CD4-positive, alpha-beta T cell treated with Interleukin-4 for 4 hours (primary cell): Measurements from ENCODE around the gene PSME3.
"Not testable (repeated sequence)": the region's sequence is repeated elsewhere in the genome, so short reads cannot be mapped to it uniquely, and the experiment has no call there.

ENCODE experiments used
- DNase-seq: peaks from one replicate; pipeline ENCODE4 v3.0.0-alpha.2; 2020

The PSME3 gene

DNA sequence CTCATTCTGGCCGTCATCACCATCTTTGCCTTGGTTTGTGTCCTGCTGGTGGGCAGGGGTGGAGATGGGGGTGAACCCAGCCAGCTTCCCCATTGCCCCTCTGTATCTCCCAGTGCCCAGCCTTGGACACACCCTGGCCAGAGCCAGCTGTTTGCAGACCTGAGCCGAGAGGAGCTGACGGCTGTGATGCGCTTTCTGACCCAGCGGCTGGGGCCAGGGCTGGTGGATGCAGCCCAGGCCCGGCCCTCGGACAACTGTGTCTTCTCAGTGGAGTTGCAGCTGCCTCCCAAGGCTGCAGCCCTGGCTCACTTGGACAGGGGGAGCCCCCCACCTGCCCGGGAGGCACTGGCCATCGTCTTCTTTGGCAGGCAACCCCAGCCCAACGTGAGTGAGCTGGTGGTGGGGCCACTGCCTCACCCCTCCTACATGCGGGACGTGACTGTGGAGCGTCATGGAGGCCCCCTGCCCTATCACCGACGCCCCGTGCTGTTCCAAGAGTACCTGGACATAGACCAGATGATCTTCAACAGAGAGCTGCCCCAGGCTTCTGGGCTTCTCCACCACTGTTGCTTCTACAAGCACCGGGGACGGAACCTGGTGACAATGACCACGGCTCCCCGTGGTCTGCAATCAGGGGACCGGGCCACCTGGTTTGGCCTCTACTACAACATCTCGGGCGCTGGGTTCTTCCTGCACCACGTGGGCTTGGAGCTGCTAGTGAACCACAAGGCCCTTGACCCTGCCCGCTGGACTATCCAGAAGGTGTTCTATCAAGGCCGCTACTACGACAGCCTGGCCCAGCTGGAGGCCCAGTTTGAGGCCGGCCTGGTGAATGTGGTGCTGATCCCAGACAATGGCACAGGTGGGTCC is 18.4 kb downstream of the PSME3 start:
- DNase-seq, result not testable (repeated sequence)

DNA sequence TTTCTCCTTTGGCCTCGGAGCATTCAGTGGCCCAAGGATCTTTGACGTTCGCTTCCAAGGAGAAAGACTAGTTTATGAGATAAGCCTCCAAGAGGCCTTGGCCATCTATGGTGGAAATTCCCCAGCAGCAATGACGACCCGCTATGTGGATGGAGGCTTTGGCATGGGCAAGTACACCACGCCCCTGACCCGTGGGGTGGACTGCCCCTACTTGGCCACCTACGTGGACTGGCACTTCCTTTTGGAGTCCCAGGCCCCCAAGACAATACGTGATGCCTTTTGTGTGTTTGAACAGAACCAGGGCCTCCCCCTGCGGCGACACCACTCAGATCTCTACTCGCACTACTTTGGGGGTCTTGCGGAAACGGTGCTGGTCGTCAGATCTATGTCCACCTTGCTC is 19.2 kb downstream of the PSME3 start:
- DNase-seq, result no peak

DNA sequence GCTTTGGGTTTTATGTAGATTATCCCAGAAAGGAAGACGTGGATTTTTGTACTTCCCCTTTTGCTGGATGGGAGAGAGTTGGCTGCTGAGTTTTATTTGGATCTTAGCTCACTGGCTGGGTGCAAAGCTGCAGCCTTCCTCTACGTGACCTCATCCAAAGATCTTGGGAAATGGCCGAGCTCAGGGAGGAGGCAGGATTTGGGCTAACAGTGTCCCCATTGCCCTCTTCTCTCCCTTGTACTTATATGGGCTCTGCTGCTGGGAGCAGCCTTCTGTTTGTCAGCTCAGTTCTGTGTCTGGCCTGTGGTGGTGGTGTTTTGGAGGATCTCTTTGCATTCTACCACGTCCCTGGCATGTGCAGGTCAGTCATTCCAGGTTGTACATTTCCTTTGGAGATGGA is 19.8 kb downstream of the PSME3 start:
- no peak for DNase-seq

DNA sequence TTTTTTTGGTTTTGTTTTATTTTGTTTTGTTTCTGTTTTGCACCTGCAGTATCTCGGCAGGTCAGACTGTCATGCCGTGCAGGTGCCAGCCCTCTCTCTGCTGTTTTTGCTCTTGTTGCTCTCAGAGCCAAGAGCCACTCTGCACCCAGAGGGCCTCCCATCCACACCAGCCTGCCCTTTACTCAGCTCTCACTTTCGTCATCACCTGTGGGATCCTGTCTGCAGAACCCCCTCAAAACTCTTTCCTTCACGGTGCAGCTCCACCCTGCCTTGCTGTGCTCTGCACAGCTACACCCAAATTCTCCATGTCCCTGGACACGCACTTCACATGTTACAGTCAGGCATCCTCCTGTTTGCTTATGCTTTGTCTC is 20.4 kb downstream of the PSME3 start:
- no peak for DNase-seq

DNA sequence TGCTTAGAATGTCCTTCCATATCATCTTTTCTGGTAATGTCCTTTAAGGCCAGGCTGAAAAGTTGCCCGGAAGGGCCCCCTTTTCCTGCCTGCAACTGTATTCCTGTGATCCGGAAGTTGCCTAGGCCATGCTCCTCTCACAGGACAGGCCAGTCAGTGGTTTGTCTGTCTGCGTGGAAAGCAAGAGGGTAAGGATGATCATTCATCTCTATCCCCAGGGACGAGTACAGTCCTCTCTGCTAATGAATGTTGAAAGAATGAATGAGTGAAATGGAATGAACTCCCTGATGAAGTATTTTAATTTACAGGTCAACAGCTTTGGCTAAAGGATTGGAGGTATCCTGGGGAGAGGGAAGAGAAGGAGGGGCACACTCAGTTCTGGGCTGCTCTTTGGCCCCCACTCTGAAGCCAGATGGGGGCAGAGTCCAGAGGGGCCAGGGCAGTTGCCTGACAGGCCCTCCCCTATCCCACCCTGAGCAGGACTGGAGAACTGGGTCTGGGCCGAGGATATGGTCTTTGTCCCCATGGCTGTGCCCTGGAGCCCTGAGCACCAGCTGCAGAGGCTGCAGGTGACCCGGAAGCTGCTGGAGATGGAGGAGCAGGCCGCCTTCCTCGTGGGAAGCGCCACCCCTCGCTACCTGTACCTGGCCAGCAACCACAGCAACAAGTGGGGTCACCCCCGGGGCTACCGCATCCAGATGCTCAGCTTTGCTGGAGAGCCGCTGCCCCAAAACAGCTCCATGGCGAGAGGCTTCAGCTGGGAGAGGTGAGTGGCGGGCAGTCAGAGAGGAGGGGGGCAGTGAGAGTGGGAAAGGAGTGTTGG is 21.0 kb downstream of the PSME3 start:
- no peak for DNase-seq

DNA sequence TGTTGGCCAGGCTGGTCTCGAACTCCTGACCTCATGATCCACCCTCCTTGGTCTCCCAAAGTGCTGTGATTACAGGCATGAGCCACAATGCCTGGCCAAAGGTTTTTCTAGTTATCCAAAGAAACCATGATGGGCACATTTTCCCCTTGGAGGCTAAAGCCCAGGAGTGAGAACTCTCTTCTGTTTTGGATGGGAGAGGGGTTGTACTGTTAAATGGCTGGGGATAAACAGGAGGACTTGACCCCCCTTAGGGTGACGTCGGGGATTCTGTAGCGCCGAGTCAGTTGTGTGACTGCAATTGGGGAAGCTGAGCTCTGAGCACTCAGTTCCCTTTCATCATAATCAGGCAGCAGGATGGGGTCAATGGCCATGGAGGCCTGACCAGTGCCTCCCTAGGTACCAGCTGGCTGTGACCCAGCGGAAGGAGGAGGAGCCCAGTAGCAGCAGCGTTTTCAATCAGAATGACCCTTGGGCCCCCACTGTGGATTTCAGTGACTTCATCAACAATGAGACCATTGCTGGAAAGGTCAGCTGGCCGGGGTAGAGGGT is 21.9 kb downstream of the PSME3 start:
- no peak for DNase-seq

DNA sequence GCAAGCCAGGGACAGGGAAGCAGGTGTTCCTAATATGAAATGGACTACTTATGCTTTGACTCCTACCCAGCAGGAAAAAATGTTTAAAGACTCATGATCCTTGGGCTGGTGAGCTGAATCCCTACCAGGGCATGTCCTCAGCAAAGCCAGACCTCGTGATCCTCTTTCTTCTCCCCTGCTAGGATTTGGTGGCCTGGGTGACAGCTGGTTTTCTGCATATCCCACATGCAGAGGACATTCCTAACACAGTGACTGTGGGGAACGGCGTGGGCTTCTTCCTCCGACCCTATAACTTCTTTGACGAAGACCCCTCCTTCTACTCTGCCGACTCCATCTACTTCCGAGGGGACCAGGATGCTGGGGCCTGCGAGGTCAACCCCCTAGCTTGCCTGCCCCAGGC is 22.9 kb downstream of the PSME3 start:
- not testable (repeated sequence) for DNase-seq

DNA sequence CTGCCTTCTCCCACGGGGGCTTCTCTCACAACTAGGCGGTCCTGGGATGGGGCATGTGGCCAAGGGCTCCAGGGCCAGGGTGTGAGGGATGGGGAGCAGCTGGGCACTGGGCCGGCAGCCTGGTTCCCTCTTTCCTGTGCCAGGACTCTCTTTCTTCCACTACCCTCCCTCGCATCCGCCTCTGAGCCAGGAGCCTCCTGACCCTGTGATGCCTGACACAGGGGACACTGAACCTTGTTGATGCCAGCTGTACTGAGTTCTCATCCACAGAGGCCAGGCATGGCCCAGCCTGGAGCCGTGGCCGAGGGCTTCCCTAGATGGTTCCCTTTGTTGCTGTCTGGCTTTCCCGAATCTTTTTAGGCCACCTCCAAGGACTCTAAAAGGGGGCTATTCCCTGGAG is 23.3 kb downstream of the PSME3 start:
- DNase-seq, result not testable (repeated sequence)

DNA sequence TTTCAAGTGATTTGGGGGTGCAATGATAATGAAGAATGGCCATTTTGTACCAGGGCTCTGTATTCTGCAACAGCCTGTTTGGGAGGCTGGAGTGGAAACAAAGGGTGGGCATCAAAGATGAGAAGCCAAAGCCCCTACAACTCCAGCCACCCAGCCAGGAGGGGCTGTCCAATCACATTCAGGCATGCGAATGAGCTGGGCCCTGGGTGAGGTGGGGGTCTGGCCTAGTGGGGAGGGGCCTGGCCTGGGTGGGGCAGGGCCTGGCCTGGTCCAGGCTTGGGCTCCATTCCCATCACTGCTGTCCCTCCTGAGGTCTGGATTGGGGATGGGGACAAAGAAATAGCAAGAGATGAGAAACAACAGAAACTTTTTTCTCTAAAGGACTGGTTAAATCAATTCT is 24.2 kb downstream of the PSME3 start:
- DNase-seq, result no peak

DNA sequence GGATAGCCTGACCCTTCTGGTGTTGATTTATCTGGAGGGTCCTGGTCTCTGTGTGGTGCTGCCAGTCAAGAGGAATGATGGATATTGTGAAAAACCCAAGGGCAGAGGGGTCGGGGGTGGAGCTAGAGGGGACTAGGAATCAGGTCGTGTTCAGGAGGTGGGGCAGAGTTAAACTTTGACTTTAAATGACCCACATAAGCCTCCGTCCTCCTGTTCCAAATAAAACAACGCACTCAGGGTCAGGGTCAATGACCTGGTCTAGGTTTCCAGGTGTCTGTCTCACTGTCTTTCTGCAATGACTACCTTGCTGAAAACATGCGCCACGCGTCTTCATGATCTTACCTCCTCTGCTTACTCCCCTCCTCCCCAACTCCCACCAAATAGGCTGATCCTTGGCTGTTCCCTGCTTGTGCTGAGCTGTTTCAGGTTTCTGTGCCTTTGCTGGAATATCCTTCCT is 32.5 kb downstream of the PSME3 start:
- DNase-seq, result no peak

DNA sequence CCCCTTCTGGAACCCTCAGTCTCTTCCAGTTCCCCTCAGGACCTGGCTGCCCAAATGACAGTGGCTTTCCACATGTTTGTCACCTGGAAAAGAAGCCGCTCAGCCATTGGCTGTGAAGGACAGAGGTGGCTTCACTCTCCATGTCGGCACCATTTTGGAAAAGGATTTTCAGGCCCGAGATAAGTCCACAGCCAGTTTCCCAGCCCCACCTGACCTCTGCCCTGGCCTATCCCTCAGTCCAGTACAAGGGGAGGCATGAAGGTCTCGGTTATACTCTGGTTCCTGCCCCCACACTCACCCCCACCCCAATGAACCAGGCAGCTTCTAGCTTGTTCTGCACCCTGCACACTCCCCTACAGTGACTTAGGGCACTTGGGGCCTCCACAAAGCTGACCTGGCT is 33.0 kb downstream of the PSME3 start:
- no peak for DNase-seq

DNA sequence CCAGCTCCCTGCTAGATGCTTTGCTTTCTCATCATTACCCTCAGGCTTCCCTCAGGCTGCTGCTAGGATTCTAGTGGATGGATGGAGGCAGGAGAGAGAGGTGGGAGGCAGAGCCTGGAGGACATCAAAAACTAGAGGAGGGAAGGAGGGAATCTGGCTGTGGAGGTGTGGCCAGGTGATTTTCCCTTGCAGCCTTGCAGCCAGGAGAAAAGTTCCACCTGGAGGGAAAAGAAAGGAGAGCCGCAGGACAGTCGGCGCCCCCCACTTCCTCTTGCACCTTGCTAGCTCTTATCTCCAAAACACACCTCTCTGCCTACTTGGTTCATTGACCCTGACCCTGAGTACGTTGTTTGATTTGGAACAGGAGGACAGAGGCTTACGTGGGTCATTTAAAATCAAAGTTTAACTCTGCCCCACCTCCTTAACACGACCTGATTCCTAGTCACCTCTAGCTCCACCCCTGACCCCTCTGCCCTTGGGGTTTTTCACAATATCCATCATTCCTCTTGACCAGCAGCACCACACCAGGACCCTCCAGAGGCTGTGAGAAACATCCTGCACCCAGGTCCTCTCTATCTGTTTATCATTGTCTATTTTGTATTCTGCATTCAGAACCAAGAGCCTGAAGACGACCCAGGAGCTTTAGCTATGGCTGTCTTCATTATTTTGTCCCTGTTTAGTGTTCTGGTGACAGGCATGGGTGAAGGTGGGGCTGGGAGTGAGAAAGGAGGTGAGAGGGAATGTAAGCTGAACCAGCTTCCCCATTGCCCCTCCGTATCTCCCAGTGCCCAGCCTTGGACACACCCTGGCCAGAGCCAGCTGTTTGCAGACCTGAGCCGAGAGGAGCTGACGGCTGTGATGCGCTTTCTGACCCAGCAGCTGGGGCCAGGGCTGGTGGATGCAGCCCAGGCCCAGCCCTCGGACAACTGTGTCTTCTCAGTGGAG is 33.7 kb downstream of the PSME3 start:
- DNase-seq, result no peak

DNA sequence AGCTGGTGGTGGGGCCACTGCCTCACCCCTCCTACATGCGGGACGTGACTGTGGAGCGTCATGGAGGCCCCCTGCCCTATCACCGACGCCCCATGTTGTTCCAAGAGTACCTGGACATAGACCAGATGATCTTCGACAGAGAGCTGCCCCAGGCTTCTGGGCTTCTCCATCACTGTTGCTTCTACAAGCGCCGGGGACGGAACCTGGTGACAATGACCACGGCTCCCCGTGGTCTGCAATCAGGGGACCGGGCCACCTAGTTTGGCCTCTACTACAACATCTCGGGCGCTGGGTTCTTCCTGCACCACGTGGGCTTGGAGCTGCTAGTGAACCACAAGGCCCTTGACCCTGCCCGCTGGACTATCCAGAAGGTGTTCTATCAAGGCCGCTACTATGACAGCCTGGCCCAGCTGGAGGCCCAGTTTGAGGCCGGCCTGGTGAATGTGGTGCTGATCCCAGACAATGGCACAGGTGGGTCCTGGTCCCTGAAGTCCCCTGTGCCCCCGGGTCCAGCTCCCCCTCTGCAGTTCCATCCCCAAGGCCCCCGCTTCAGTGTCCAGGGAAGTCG is 34.6 kb downstream of the PSME3 start:
- not testable (repeated sequence) for DNase-seq

DNA sequence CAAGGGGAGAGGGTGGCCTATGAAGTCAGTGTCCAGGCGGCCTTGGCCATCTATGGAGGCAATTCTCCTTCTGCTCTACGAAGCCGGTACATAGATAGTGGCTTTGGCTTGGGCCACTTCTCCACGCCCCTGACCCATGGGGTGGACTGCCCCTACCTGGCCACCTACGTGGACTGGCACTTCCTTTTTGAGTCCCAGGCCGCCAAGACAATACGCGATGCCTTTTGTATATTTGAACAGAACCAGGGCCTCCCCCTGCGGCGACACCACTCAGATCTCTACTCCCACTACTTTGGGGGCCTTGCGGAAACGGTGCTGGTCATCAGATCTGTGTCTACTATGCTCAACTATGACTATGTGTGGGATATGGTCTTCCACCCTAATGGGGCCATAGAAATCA is 35.1 kb downstream of the PSME3 start:
- DNase-seq, result no peak

DNA sequence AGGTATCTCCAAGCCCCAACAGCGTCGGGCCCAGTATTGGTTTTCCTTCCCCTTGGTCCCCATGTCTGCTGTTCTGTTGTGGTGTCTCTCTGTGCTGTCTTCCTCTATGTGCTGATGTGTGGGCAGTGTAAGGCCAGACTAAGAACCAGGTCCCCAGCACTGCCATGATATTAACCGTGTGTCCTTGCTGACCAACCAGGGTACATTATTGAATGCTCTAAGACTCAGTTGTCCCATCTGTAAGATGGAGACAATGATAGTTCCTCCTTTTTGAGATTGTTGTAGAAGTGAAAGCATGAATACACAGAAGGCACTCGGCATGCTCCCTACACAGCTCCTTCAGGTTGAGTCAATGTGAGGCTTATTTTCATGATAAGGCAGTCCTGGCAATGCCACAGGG is 38.5 kb downstream of the PSME3 start:
- no peak for DNase-seq

DNA sequence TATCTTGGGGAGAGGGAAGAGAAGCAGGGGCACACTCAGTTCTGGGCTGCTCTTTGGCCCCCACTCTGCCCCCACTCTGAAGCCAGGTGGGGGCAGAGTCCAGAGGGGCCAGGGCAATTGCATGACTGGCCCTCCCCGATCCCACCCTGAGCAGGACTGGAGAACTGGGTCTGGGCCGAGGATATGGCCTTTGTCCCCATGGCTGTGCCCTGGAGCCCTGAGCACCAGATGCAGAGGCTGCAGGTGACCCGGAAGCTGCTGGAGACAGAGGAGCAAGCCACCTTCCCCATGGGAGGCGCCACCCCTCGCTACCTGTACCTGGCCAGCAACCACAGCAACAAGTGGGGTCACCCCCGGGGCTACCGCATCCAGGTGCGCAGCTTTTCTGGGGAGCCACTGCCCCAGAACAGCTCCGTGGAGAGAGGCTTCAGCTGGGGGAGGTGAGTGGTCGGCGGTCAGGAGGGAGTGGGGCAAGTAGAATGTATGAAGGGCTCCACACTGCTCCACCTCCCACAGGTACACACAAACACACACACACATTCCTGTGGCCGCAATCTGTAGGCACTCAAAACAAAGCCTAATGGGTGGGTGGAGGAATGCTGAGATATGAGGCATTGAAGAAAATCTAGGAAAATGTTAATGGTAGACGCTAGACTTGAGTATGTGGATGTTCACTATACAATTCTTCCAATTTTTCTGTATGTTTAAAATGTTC is 39.2 kb downstream of the PSME3 start:
- DNase-seq, result no peak

DNA sequence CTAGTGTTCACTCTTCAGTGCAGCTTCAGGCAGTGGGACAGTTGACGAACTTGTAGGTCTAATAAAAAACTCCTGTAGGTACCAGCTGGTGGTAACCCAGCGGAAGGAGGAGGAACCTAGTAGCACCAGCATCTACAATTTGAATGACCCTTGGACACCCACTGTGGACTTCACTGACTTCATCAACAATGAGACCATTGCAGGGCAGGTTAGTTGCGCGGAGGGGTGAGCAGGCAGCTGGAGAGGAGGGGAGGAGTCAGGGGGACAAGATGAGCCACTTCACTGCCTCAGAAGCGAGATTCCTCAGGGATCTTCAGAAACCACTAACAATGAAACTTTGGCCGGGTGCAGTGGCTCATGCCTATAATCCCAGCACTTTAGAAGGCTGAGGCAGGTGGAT is 40.1 kb downstream of the PSME3 start:
- DNase-seq, result no peak

DNA sequence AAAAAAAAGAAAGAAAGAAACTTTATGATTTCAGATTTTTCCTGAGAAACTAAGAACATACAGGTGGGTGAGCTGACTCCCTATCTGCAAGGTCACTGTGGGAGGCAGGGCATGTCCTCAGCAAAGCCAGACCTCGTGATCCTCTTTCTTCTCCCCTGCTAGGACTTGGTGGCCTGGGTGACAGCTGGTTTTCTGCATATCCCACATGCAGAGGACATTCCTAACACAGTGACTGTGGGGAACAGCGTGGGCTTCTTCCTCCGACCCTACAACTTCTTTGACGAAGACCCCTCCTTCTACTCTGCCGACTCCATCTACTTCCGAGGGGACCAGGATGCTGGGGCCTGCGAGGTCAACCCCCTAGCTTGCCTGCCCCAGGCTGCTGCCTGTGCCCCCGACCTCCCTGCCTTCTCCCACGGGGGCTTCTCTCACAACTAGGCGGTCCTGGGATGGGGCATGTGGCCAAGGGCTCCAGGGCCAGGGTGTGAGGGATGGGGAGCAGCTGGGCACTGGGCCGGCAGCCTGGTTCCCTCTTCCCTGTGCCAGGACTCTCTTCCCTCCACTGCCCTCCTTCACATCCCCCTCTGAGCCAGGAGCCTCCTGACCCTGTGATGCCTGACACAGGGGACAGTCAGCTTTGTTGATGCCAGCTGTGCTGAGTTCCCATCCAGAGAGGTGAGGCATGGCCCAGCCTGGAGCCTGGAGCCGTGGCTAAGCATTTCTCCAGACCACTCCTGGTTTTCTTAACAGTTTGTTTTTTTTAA is 40.9 kb downstream of the PSME3 start:
- not testable (repeated sequence) for DNase-seq

DNA sequence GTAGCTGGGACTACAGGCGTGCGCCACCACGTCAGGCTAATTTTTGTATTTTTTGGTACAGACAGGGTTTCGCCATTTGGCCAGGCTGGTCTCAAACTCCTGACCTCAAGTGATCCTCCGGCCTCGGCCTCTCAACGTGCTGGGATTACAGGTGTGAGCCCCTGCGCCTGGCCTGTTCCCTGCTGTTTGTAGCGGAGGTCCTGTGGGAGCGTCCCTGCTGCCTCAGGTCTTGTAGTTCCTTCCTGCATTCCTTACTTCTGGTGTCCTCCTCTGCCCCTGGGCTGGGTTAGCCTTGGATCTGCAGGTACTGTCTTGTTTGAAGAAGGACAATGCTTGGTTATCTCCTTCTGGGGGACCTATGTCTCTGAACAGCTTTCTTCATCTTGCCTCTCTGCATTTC is 43.8 kb downstream of the PSME3 start:
- DNase-seq, result no peak

DNA sequence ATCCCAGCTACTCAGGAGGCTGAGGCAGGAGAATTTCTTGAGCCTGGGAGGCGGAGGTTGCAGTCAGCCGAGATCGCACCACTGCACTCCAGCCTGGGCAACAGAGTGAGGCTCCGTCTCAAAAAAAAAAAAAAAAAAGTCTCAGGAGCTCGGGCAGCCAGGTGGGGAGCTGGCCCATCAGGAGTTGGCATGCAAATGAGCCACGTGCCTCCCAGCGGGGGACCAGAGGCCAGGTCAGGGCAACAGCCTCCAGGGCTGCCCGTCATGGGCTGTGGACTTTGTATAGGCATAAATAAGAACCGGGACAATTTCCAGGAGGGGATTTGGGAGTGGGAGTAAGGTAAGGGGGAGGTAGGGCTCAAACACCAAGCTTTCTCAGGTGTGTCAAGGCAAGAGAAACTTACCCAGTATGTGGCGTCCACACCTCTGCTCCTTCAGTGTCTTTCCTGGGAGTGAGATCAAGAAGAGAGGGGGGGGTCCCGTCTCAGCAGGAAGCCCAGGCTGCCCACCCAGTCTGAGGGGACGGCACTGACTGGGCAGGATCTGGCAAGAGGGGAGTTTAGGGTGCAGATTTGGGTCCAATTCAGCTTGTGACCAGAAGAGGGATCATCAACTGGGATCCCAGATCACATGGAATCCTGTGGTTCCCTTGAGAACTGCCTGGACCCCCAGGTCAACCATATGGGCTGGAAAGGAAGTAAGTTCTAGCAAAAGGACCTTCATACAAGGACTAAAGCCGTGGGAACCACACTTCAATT is 45.1 kb downstream of the PSME3 start:
- DNase-seq, result no peak
